ENCODE data around the gene PCDHGA7.
"Not testable (repeated sequence)": the region's sequence is repeated elsewhere in the genome, so short reads cannot be mapped to it uniquely, and the experiment has no call there.

The PCDHGA7 gene
- total RNA-seq = 0 to 0.44 reads per million in 2 donors

GRCh38 chr5:141382469-141383294 lies at the start of gene PCDHGA7:
Gene PCDHGA7 (plus strand): TSS chr5:141382742. CDS start chr5:141382900, 158 bp downstream.
- no peak for DNase-seq

- no peak for DNase-seq
Measured at GRCh38 chr5:141338538-141339306, 43.8 kb upstream of the PCDHGA7 start, which contains the start of gene PCDHGA2. Gene PCDHGA2 (plus strand): TSS chr5:141338760.

- DNase-seq = not testable (repeated sequence)
Measured at GRCh38 chr5:141340781-141341354, 41.7 kb upstream of the PCDHGA7 start.

- DNase-seq = no peak
Measured at GRCh38 chr5:141342773-141343172, 39.8 kb upstream of the PCDHGA7 start.

GRCh38 chr5:141343242-141343952 lies 39.1 kb upstream of the PCDHGA7 start, which contains the start of gene PCDHGA3:
Gene PCDHGA3 (plus strand): TSS chr5:141343829. CDS start chr5:141344034, 205 bp downstream.
- no peak for DNase-seq

GRCh38 chr5:141343953-141344463 lies 38.5 kb upstream of the PCDHGA7 start:
- no peak for DNase-seq

GRCh38 chr5:141345327-141345726 lies 37.2 kb upstream of the PCDHGA7 start:
- DNase-seq = no peak

- DNase-seq = not testable (repeated sequence)
Measured at GRCh38 chr5:141346017-141346416, 36.5 kb upstream of the PCDHGA7 start.

GRCh38 chr5:141349917-141350619 lies 32.5 kb upstream of the PCDHGA7 start, which contains the start of gene PCDHGB1:
Gene PCDHGB1 (plus strand): TSS chr5:141350099. CDS start chr5:141350261, 162 bp downstream.
- DNase-seq = no peak

- DNase-seq = no peak
Measured at GRCh38 chr5:141351591-141351990, 31.0 kb upstream of the PCDHGA7 start.

GRCh38 chr5:141354900-141355469 lies 27.6 kb upstream of the PCDHGA7 start, which contains the start of gene PCDHGA4:
Gene PCDHGA4 (plus strand): TSS chr5:141355021. CDS start chr5:141355108, 87 bp downstream.
- no peak for DNase-seq

- DNase-seq = no peak
Measured at GRCh38 chr5:141355641-141356040, 26.9 kb upstream of the PCDHGA7 start.

GRCh38 chr5:141356133-141356532 lies 26.4 kb upstream of the PCDHGA7 start:
- DNase-seq = no peak

GRCh38 chr5:141356950-141357349 lies 25.6 kb upstream of the PCDHGA7 start:
- DNase-seq = no peak

- no peak for DNase-seq
Measured at GRCh38 chr5:141359790-141360426, 22.6 kb upstream of the PCDHGA7 start, which contains the start of gene PCDHGB2. Gene PCDHGB2 (plus strand): TSS chr5:141359994. CDS start chr5:141360136, 142 bp downstream.

- no peak for DNase-seq
Measured at GRCh38 chr5:141360685-141361084, 21.9 kb upstream of the PCDHGA7 start.

GRCh38 chr5:141362719-141363118 lies 19.8 kb upstream of the PCDHGA7 start:
- no peak for DNase-seq

- DNase-seq = no peak
Measured at GRCh38 chr5:141363952-141364660, 18.4 kb upstream of the PCDHGA7 start, which contains the start of gene PCDHGA5. Gene PCDHGA5 (plus strand): TSS chr5:141364162. CDS start chr5:141364331, 169 bp downstream.
